T-helper 17 cell (primary cell): Measurements from ENCODE around the gene MAD2L1BP. TPM values are rescaled to one million over a fixed set of nuclear protein-coding genes. Genes with fewer than 3 reads are reported as not detected.
A peak's percentile ranks its signal among the peaks of the same experiment; 100 is the strongest.
"Not testable (repeated sequence)": the region's sequence is repeated elsewhere in the genome, so short reads cannot be mapped to it uniquely, and the experiment has no call there.

Experiments
- ATAC-seq: fragments of 150-1000 bp; cut with Tn5 transposase; 2 replicates; pipeline ENCODE4 v1.10.0; 2021; ENCODE audit warnings: mild to moderate bottlenecking, moderate library complexity
- DNase-seq, 3 donors: peaks; one replicate each; pipeline versions ENCODE4 v3.0.0 to v3.0.0-alpha.2; 2020 to 2021
- H3K9me3 ChIP-seq: one replicate; pipeline ENCODE4 v1.7.0; 2013; ENCODE audit warnings: low read length, mild to moderate bottlenecking; ENCODE audit not compliant: control insufficient read depth, poor library complexity, severe bottlenecking
- H3K27ac Mint-ChIP-seq: one replicate; pipeline ENCODE4 v1.8.0; 2022; ENCODE audit warnings: mild to moderate bottlenecking, moderate library complexity, mixed read lengths
- H3K27me3 Mint-ChIP-seq: one replicate; pipeline ENCODE4 v1.8.0; 2022; ENCODE audit warnings: mixed read lengths
- H3K36me3 Mint-ChIP-seq: one replicate; pipeline ENCODE4 v1.8.0; 2022; ENCODE audit warnings: low read depth, mixed read lengths
- H3K4me1 Mint-ChIP-seq: one replicate; pipeline ENCODE4 v1.8.0; 2022; ENCODE audit warnings: mild to moderate bottlenecking, mixed read lengths
- H3K4me3 Mint-ChIP-seq: one replicate; pipeline ENCODE4 v1.8.0; 2022; ENCODE audit warnings: mild to moderate bottlenecking, moderate library complexity, mixed read lengths
- total RNA-seq, 4 donors: library from RNA in 2 of 4; stranded (reverse) in 2 of 4; gene quantifications; one replicate each; pipeline ENCODE4 v1.2.3 and lab custom pipeline; 2022 to 2026

Gene MAD2L1BP
- total RNA-seq, 2 donors from 2014 or later: 17.1 to 30.5 TPM

DNA sequence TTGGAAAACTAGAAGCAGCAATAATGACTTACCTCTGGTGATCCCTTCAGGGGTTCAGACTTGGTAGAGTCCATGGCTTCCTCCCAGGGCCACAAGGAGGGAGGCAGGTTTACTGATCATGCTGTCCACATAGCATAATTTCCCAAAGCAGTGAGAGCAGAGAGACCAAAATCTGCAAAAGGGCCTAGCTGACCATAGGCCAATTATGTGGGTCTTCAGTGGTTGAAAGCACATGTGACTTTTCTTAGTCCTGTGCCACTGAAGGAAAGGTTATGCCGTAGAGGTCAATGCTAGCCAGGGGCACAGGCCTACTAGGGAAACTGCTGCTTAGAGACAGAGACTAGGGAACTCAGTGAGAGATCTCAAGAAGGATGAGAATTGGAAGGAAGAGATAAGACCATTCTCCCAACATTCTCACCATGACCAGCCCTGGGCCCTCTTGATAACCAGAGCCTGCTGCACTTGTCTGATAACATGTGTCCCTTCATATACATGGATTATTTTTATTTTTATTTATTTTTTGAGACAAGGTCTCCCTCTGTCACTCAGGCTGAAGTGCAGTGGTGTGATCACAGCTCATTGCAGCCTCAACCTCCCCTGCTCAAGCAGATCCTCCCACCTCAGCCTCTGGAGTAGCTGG is 4.5 kb upstream of the MAD2L1BP start:
- peaks cover 2% of the 10 kb centered on the region for H3K36me3 Mint-ChIP-seq
- peak overlapping the region; percentile 92 for H3K27ac Mint-ChIP-seq
- ATAC-seq (no peak), DNase-seq (no peak)
- no peaks in the 10 kb centered on the region for H3K27me3 Mint-ChIP-seq
- H3K4me1 Mint-ChIP-seq: peaks cover 44% of the 10 kb centered on the region
- H3K4me3 Mint-ChIP-seq: peak overlapping the region; percentile 36
- H3K9me3 ChIP-seq: no peaks in the 10 kb centered on the region

DNA sequence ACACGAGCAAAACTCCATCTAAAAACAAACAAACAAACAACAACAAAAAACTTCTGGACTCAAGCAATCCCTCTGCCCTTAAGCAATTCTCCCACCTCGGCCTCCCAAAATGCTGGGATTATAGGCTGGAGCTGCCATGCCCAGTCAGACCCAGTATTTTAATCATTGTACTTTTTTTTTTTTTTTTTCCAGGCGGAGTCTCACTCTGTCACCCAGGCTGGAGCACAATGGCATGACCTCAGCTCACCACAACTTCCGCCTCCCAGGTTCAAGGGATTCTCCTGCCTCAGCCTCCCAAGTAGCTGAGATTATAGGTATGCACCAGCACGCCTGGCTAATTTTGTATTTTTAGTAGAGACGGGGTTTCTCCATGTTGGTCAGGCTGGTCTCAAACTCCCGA is 2.6 kb upstream of the MAD2L1BP start:
- H3K9me3 ChIP-seq, H3K4me3 Mint-ChIP-seq, H3K27ac Mint-ChIP-seq, ATAC-seq, H3K36me3 Mint-ChIP-seq, DNase-seq, H3K27me3 Mint-ChIP-seq: not testable (repeated sequence)
- peaks cover 38% of the 10 kb centered on the region for H3K4me1 Mint-ChIP-seq

DNA sequence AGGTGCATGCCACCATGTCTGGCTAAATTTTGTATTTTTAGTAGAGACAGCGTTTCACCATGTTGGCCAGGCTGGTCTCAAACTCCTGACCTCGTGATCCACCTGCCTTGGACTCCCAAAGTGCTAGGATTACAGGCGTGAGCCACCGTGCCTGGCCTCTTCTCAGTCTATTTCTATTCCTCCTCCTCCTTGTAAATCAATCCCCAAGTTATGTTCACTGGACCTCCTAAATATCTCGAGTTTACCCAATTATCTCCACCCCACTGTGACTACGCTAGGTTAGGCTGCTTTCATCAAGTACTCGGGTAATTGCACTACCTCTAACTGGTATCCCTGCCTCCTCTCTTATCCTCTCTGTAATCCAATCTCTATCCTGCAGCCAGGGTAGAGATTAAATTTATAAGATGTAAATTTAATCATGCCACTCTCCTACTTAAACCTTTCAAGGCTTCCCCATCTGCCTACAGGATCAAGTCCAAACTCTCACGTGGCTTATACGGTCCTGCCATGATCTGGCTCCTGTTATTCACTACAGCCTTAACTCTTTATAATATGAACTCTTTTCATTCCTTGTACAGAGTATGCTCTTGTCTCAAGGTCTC is 837 bp upstream of the MAD2L1BP start:
- peak overlapping the region; percentile 98 for H3K4me3 Mint-ChIP-seq
- peaks cover 5% of the 10 kb centered on the region for H3K36me3 Mint-ChIP-seq
- H3K4me1 Mint-ChIP-seq: peaks cover 36% of the 10 kb centered on the region
- H3K27me3 Mint-ChIP-seq: no peaks in the 10 kb centered on the region
- no peak for ATAC-seq
- DNase-seq: no peak
- peak overlapping the region; percentile 93 for H3K27ac Mint-ChIP-seq
- no peaks in the 10 kb centered on the region for H3K9me3 ChIP-seq

DNA sequence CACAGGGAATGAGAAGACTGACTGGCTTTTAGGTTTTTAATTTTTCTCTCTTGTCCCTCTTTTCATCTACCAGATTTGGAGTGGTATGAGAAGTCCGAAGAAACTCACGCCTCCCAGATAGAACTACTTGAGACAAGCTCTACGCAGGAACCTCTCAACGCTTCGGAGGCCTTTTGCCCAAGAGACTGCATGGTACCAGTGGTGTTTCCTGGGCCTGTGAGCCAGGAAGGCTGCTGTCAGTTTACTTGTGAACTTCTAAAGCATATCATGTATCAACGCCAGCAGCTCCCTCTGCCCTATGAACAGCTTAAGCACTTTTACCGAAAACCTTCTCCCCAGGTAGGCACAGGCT is 644 bp downstream of the MAD2L1BP start:
- peak overlapping the region; percentile 93 for H3K27ac Mint-ChIP-seq
- H3K4me3 Mint-ChIP-seq: peak overlapping the region; percentile 98
- DNase-seq: no peak
- peak; percentile 18 for ATAC-seq
- no peaks in the 10 kb centered on the region for H3K9me3 ChIP-seq
- H3K36me3 Mint-ChIP-seq: peaks cover 5% of the 10 kb centered on the region
- peaks cover 41% of the 10 kb centered on the region for H3K4me1 Mint-ChIP-seq
- no peaks in the 10 kb centered on the region for H3K27me3 Mint-ChIP-seq

DNA sequence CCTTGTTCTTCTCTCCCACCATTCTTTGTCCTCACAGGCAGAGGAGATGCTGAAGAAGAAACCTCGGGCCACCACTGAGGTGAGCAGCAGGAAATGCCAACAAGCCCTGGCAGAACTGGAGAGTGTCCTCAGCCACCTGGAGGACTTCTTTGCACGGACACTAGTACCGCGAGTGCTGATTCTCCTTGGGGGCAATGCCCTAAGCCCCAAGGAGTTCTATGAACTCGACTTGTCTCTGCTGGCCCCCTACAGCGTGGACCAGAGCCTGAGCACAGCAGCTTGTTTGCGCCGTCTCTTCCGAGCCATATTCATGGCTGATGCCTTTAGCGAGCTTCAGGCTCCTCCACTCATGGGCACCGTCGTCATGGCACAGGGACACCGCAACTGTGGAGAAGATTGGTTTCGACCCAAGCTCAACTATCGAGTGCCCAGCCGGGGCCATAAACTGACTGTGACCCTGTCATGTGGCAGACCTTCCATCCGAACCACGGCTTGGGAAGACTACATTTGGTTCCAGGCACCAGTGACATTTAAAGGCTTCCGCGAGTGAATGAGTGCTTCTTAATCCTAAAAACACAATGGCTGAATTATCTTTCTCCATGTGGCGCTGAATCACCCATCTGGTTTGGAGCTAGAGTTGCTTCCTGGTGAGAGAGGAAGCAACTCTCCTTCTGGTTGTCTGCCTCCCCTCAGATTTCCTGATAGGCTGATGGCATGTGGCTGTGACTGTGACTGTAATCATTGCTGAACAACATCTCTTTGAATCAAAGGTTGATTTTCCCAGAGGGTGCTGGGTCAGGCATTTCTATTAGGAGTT is 4.6 kb downstream of the MAD2L1BP start:
- no peaks in the 10 kb centered on the region for H3K9me3 ChIP-seq
- Mint-ChIP-seq H3K27ac (peak overlapping the region; percentile 69), H3K4me3 (peak overlapping the region; percentile 83), H3K36me3 (peaks cover 5% of the 10 kb centered on the region), H3K4me1 (peaks cover 38% of the 10 kb centered on the region), H3K27me3 (no peaks in the 10 kb centered on the region)
- DNase-seq (no peak), ATAC-seq (no peak)

DNA sequence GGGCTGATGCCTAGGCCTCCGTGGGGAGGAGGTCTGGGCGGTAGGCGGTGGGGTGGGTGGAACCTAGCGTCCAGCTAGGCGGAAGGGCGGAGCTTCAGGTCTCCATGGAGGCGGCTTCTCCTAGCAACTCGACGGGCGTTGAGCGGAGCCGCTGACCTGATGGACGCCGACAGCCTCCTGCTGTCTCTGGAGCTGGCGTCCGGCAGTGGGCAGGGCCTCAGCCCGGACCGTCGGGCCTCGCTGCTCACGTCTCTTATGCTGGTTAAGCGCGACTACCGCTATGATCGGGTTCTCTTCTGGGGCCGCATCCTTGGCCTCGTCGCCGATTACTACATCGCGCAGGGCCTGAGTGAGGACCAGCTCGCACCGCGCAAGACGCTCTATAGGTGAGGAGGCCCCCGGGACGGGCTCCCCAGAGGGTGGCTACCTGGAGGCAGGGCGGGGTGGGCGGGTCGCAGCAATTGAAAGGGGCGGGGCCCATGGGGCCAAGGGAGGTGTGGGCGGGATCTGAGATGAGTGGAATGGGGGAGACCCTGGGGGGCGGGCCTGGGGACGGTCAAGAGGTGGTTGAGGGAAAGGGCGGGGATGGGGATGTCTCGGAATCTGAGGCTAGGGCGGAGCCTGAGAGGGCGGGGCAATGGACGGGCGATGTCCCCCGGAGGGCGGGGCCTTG is 9.4 kb downstream of the MAD2L1BP start, which contains the start of gene RSPH9:
TSS of gene RSPH9 (plus strand) at position 97 of the 673 bp plus-strand sequence. CDS start at position 160, 63 bp downstream.
- peak; percentile 28 to 69 (median 66) for DNase-seq
- Mint-ChIP-seq H3K4me3 (peak within 1 kb of the TSS; percentile 89), H3K27me3 (no peaks in the 10 kb centered on the region), H3K27ac (no peak within 1 kb of the TSS), H3K4me1 (peaks cover 27% of the 10 kb centered on the region), H3K36me3 (peaks cover 3% of the 10 kb centered on the region)
- ATAC-seq: peak; percentile 90
- no peaks in the 10 kb centered on the region for H3K9me3 ChIP-seq

DNA sequence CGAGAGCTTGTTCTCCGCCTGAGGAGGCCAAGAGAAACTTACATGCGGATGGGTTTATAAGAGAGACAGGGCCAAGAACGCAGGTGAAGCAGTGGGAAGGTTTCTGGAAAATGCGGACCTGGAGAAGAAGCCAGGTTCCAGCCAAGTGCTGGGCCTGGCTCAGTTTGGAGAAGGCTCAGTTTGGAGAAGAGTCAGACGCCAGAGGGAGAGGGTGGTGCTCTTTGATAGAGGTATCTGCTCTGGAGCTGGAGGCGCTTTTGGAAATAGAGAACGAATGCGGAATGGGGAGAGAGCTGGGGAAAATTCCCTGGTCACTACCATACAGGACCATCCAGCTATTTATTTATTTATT is 9.9 kb downstream of the MAD2L1BP start:
- Mint-ChIP-seq H3K4me3 (peak overlapping the region; percentile 89), H3K36me3 (peaks cover 3% of the 10 kb centered on the region), H3K27ac (no peak overlapping the region), H3K27me3 (no peaks in the 10 kb centered on the region), H3K4me1 (peaks cover 25% of the 10 kb centered on the region)
- DNase-seq (no peak), ATAC-seq (peak; percentile 20)
- no peaks in the 10 kb centered on the region for H3K9me3 ChIP-seq

DNA sequence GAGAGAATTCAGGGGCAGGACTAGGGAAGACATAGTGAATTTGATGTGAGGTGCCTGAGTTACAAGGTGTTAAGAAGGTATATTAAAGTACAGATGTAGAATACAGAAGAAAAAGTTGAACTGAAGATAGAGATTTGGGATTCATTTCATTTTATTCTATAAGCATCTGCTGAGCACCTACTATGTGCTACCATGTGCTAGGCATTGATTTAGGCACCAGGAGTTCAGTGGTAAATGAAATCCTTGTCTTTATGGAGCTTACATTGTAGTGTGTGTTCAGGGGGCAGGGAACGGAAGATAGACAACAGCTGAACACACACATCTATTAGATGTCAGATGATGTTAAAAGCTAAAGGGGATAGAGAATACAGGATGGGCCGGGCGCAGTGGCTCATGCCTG is 12.0 kb downstream of the MAD2L1BP start:
- no peaks in the 10 kb centered on the region for H3K27me3 Mint-ChIP-seq
- DNase-seq (no peak), ATAC-seq (no peak)
- H3K4me1 Mint-ChIP-seq: peaks cover 19% of the 10 kb centered on the region
- no peak overlapping the region for H3K4me3 Mint-ChIP-seq
- no peaks in the 10 kb centered on the region for H3K9me3 ChIP-seq
- H3K36me3 Mint-ChIP-seq: peaks cover 3% of the 10 kb centered on the region
- H3K27ac Mint-ChIP-seq: peak overlapping the region; percentile 66

DNA sequence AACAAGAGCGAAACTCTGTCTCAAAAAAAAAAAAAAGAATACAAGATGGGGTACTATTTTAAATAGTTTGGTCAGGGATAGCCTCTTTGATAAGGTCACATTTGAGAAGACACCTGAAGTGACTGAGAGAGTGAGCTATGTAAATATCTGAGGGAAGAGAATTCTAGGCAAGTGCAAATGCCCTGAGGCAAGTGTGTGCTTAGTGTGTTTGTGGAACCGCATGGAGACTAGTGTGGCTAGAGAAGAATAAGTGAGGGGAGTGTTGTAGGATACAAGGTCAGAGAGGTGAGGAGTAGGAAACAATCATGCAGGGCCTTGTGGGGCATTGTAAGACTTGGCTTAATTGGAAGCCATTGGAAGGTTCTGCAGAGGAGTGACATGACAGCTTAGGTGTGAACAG is 12.6 kb downstream of the MAD2L1BP start:
- Mint-ChIP-seq H3K4me3 (no peak overlapping the region), H3K27ac (peak overlapping the region; percentile 66), H3K36me3 (peaks cover 3% of the 10 kb centered on the region), H3K27me3 (no peaks in the 10 kb centered on the region), H3K4me1 (peaks cover 17% of the 10 kb centered on the region)
- DNase-seq (no peak), ATAC-seq (no peak)
- H3K9me3 ChIP-seq: no peaks in the 10 kb centered on the region

DNA sequence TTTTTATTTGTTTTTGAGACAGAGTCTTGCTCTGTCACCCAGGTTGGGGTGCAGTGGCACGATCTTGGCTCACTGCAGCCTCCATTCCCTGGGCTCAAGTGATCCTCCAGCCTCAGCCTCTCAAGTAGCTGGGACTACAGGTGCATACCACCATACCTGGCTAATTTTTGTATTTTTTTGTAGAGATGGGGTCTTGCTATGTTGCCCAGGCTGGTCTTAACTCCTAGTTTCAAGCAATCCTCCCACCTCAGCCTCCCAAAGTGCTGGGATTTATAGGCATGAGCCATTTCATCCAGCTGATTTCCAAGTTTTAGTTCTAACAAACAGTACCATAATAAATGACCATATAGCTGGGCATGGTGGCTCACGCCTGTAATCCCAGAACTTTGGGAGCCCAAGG is 17.2 kb downstream of the MAD2L1BP start:
- not testable (repeated sequence) for H3K4me3 Mint-ChIP-seq, ATAC-seq, H3K4me1 Mint-ChIP-seq, H3K9me3 ChIP-seq, DNase-seq, H3K27ac Mint-ChIP-seq, H3K27me3 Mint-ChIP-seq, H3K36me3 Mint-ChIP-seq

DNA sequence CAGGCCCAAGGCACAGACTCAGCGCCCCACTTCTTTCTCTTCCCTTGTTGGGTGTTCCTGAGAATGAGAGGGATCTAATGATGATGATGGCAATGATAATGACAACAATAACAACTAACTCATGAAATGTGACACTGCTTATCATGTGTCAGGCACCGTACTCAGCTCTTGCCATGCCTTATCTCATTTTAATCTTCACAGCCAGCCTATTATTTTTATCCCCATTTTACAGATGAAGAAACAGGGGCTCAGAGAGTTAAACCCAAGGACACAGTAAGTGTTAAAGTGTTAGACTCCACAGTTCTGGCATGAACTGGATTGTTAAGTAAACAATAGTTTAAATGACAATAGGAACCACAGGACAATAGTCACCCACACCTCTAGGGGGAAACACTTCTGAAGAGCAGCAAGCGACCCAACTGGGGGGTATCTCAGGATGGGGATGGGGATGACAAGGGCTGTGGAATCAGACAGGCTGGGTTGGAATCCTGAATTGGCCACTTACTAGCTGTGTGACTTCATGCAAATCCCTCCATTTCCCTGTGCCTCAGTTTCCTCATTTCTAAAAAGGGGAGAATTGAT is 21.7 kb downstream of the MAD2L1BP start:
- DNase-seq (no peak), ATAC-seq (no peak)
- H3K27ac Mint-ChIP-seq: no peak overlapping the region
- H3K27me3 Mint-ChIP-seq: peaks cover 5% of the 10 kb centered on the region
- no peak overlapping the region for H3K4me3 Mint-ChIP-seq
- H3K36me3 Mint-ChIP-seq: no peaks in the 10 kb centered on the region
- no peaks in the 10 kb centered on the region for H3K4me1 Mint-ChIP-seq
- no peaks in the 10 kb centered on the region for H3K9me3 ChIP-seq

DNA sequence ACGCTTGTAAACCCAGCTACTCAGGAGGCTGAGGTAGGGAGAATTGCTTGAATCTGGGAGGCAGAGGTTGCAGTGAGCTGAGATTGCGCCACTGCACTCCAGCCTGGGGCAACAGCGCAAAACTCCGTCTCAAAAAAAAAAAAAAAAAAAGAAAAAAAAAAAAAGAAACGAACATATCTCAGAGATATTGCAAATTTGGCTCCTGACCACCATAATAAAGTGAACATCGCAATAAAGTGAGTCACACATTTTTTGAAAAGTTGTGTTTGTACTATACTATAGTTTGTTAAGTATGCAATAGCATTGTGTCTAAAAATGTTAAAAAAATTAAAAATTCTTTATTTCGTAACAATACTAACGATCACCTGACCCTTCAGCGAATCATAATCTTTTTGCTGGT is 22.5 kb downstream of the MAD2L1BP start:
- no peak overlapping the region for H3K27ac Mint-ChIP-seq
- ATAC-seq: no peak
- H3K4me1 Mint-ChIP-seq: no peaks in the 10 kb centered on the region
- peaks cover 5% of the 10 kb centered on the region for H3K27me3 Mint-ChIP-seq
- no peak overlapping the region for H3K4me3 Mint-ChIP-seq
- no peak for DNase-seq
- no peaks in the 10 kb centered on the region for H3K36me3 Mint-ChIP-seq
- no peaks in the 10 kb centered on the region for H3K9me3 ChIP-seq

DNA sequence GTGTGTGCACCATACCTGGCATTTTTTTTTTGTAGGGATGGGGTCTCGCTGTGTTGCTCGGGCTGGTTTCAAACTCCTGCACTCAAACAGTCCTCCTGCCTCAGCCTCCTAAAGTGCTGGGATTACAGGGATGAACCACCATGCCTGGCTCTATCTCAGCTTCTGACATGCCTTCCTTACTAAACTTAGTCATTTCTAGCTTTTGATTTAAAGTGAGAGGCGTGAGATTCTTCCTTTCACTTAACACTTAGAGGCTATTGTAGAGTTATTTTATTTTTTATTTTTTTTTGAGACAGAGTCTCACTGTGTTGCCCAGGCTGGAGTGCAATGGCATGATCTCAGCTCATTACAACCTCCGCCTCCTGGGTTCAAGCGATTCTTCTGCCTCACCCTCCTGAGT is 27.3 kb downstream of the MAD2L1BP start:
- DNase-seq, ATAC-seq, H3K9me3 ChIP-seq, H3K4me1 Mint-ChIP-seq, H3K36me3 Mint-ChIP-seq, H3K4me3 Mint-ChIP-seq, H3K27me3 Mint-ChIP-seq, H3K27ac Mint-ChIP-seq: not testable (repeated sequence)
